GM10248 (cell line): Measurements from ENCODE around the gene KLHL30.

Experiments
- CTCF ChIA-PET: fragments of 300-600 bp; sonication (Branson Sonifier 250); formaldehyde crosslinking; extraction: SDS; loops from one replicate; lab custom pipeline; 2021; ENCODE audit warnings: antibody characterized with exemption; lab: Yijun Ruan, JAX
- POLR2A ChIA-PET: fragments of 350-650 bp; sonication (Branson Sonifier 250); formaldehyde crosslinking; extraction: SDS; loops from one replicate; lab custom pipeline; 2020; ENCODE audit warnings: antibody characterized with exemption; lab: Yijun Ruan, JAX
- DNase-seq: peaks from one replicate; pipeline ENCODE4 v3.0.0; 2012; ENCODE audit errors: extremely low spot score
- CTCF ChIP-seq: IDR thresholded peaks from 2 replicates; pipeline ENCODE4 v1.5.1; 2012; ENCODE audit warnings: mild to moderate bottlenecking, low read depth; ENCODE audit errors: extremely low read depth, missing control alignments, control extremely low read depth

The KLHL30 gene

GRCh38 chr2:238094438-238095022 lies 43.9 kb upstream of the KLHL30 start:
- TF ChIP-seq CTCF, result no peak
- DNase-seq, result no peak
- CTCF ChIA-PET, result no interaction called here
- POLR2A ChIA-PET, result no interaction called here

GRCh38 chr2:238095143-238095542 lies 43.3 kb upstream of the KLHL30 start:
- DNase-seq, result no peak
- POLR2A ChIA-PET, result no interaction called here
- CTCF ChIA-PET, result no interaction called here
- no peak for TF ChIP-seq CTCF

- no peak for TF ChIP-seq CTCF
- CTCF ChIA-PET, result no interaction called here
- POLR2A ChIA-PET, result no interaction called here
- no peak for DNase-seq
Measured at GRCh38 chr2:238096311-238097011, 42.0 kb upstream of the KLHL30 start.

GRCh38 chr2:238097201-238097987 lies 41.1 kb upstream of the KLHL30 start:
- POLR2A ChIA-PET, result no interaction called here
- TF ChIP-seq CTCF, result no peak
- CTCF ChIA-PET, result interaction anchor here (2.0 kb wide), 1 partner anchor 9 kb away, joined by 9 read pairs; no protein-coding TSS in a partner anchor
- no peak for DNase-seq

- CTCF ChIA-PET, result interaction anchor here (0.8 to 2.0 kb wide), 4 partner anchors 10 to 165 kb away, joined by 3 to 9 read pairs (median 4); no protein-coding TSS in a partner anchor
- POLR2A ChIA-PET, result no interaction called here
- peak; percentile 82 for DNase-seq
- no peak for TF ChIP-seq CTCF
Measured at GRCh38 chr2:238097988-238098871, 40.2 kb upstream of the KLHL30 start.
